KMS-11 (cell line): Measurements from ENCODE around the gene UBE2E1.

Experiments
- H2AFZ ChIP-seq: fragments of 200-600 bp; sonication (generic); 2 replicates; pipeline ENCODE4 v1.6.1; 2016; ENCODE audit warnings: antibody characterized with exemption, mixed run types, low read depth
- H3K27ac ChIP-seq: fragments of 200-600 bp; sonication (generic); 2 replicates; pipeline ENCODE4 v1.6.1; 2016; ENCODE audit warnings: mild to moderate bottlenecking, mixed run types
- H3K27me3 ChIP-seq: fragments of 200-600 bp; sonication (generic); 2 replicates; pipeline ENCODE4 v1.6.1; 2017; ENCODE audit warnings: mild to moderate bottlenecking, low read depth, mixed run types, moderate library complexity; ENCODE audit not compliant: insufficient read depth
- H3K36me3 ChIP-seq: fragments of 200-600 bp; sonication (generic); 2 replicates; pipeline ENCODE4 v1.6.1; 2017; ENCODE audit warnings: mild to moderate bottlenecking, mixed run types; ENCODE audit not compliant: insufficient read depth
- H3K4me1 ChIP-seq: fragments of 200-600 bp; sonication (generic); 2 replicates; pipeline ENCODE4 v1.6.1; 2016; ENCODE audit warnings: mild to moderate bottlenecking, low read depth, mixed run types; ENCODE audit not compliant: poor library complexity, severe bottlenecking
- H3K4me2 ChIP-seq: fragments of 200-600 bp; sonication (generic); 2 replicates; pipeline ENCODE4 v1.7.0; 2016; ENCODE audit warnings: mild to moderate bottlenecking, mixed run types
- H3K4me3 ChIP-seq: fragments of 200-600 bp; sonication (generic); IDR thresholded peaks from 2 replicates; pipeline ENCODE4 v1.6.1; 2017; ENCODE audit warnings: low read depth, low read length, mixed read lengths; ENCODE audit not compliant: insufficient read depth
- H3K79me2 ChIP-seq: fragments of 200-600 bp; sonication (generic); 2 replicates; pipeline ENCODE4 v1.6.1; 2016; ENCODE audit warnings: low read depth, mixed run types; ENCODE audit not compliant: insufficient read depth
- H3K9ac ChIP-seq: fragments of 200-600 bp; sonication (generic); 2 replicates; pipeline ENCODE4 v1.6.1; 2016; ENCODE audit warnings: mild to moderate bottlenecking, mixed run types
- H4K20me1 ChIP-seq: fragments of 200-600 bp; sonication (generic); 2 replicates; pipeline ENCODE4 v1.6.1; 2016; ENCODE audit warnings: mild to moderate bottlenecking, mixed run types; ENCODE audit not compliant: insufficient read depth
- TF ChIP-seq, protein P1 (sequence below): fragments of 200-600 bp; sonication (generic); conservative IDR thresholded peaks from 2 replicates; pipeline ENCODE4 v1.6.1; 2017; ENCODE audit warnings: low read depth, mild to moderate bottlenecking, antibody characterized with exemption, low read length, moderate library complexity, mixed read lengths

UBE2E1 gene

DNA sequence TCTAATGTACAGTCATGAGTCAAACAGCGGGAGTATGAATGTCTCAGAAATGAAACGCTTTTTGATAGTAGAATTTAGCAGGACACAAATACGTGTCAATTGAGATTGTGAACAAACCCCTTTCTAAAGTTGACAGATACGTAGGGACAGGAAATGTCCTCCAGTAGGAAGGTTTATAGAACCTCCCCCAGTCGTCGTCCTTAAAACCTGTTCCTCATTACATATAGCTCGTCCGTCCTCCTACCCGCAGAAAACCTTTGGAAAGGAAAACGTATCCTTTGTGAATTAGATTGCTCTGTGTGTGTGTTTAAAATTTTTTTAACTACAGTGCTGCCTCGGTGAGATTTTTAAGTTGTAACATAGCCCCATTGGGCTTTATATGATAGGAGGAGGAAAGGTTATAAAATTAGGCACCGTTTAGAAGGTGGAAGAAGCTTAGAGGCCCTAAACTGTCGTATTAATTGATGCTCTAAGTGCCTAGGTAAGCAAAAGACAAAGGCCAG is 4.1 kb downstream of the UBE2E1 start:
- Histone ChIP-seq H2AFZ (no peak overlapping the region), H3K9ac (peak overlapping the region; percentile 95; the same call in 1 of the 2 replicates), H3K4me3 (peak overlapping the region; percentile 10), H3K4me1 (peaks cover 55% of the 10 kb centered on the region), H4K20me1 (no peaks in the 10 kb centered on the region), H3K27ac (peak overlapping the region; percentile 92), H3K4me2 (peak overlapping the region; percentile 90), H3K27me3 (no peaks in the 10 kb centered on the region), H3K36me3 (0 out of 2 replicates have a peak, but pooled peaks cover 3% of the 10 kb centered on the region), H3K79me2 (peaks cover 80% of the 10 kb centered on the region)
- TF ChIP-seq, protein P1, sequence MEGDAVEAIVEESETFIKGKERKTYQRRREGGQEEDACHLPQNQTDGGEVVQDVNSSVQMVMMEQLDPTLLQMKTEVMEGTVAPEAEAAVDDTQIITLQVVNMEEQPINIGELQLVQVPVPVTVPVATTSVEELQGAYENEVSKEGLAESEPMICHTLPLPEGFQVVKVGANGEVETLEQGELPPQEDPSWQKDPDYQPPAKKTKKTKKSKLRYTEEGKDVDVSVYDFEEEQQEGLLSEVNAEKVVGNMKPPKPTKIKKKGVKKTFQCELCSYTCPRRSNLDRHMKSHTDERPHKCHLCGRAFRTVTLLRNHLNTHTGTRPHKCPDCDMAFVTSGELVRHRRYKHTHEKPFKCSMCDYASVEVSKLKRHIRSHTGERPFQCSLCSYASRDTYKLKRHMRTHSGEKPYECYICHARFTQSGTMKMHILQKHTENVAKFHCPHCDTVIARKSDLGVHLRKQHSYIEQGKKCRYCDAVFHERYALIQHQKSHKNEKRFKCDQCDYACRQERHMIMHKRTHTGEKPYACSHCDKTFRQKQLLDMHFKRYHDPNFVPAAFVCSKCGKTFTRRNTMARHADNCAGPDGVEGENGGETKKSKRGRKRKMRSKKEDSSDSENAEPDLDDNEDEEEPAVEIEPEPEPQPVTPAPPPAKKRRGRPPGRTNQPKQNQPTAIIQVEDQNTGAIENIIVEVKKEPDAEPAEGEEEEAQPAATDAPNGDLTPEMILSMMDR, result no peak

DNA sequence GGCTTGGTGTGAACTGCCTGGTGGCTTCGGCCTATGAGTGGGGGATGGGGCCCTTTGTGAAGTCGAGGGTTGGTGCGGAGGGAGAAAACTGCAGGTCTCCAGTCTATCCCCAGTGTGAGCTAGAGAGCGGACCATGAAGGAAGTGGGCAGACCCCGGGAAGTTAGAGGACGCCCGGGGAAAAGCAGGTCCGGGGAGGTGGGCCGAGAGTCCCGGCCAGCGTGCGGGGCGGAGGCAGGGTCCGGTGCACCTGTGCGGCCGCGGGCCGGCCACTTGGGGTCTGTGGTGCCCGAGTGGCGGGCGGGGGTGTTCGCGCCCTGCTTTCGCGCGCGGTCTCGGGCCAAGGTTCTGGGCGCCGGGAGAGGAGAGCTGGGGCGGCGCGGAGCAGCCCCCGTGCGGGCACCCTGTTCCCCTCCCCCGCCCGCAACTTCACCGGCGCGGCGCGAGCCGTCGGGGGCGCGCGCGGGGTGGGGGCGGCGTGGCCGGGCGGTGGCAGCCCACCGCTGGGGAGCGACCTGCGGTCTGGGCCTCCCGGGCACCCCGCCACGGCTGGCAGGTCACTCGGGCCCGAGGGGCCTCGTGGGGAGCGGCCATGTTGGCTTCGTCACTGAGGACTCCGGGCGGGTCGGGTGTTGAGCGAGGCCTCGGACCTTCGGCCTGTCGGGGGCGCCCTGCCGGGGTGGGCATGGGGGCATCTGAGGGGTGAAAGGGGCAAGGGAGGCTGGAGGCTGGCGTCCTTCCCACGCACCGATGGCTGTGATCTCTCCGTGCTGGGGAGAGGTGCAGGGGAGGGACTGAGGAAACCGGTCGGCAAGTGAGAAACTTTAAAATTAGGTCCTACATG is 4.8 kb downstream of the UBE2E1 start:
- peak overlapping the region; percentile 95 for H3K9ac ChIP-seq
- H3K27ac ChIP-seq, result peak overlapping the region; percentile 92
- 0 out of 2 replicates have a peak, but pooled peaks cover 3% of the 10 kb centered on the region for H3K36me3 ChIP-seq
- H3K27me3 ChIP-seq, result no peaks in the 10 kb centered on the region
- TF ChIP-seq, protein P1, result no peak
- peaks cover 54% of the 10 kb centered on the region for H3K4me1 ChIP-seq
- H3K79me2 ChIP-seq, result peaks cover 87% of the 10 kb centered on the region
- H3K4me2 ChIP-seq, result peak overlapping the region; percentile 97
- no peaks in the 10 kb centered on the region for H4K20me1 ChIP-seq
- peak overlapping the region; percentile 10 for H3K4me3 ChIP-seq
- H2AFZ ChIP-seq, result peak overlapping the region; percentile 34

DNA sequence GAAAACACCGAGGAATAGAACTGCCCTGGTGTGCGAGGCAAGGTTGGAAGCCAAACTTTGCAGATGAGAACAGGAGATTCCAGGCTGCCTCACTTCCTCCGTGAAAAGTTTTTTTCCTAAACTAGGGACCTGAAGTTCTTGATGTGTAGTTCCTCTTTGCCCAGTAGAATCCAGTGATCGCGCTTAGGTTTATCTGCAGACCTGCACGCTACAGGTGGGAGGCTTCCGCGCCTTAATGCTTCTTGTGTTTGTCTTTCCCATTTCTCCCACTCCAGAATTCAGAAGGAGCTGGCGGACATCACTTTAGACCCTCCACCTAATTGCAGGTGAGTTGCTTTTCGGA is 5.4 kb downstream of the UBE2E1 start:
- Histone ChIP-seq H3K27ac (peak overlapping the region; percentile 92), H3K27me3 (no peaks in the 10 kb centered on the region), H3K4me1 (peaks cover 60% of the 10 kb centered on the region), H4K20me1 (no peaks in the 10 kb centered on the region), H3K79me2 (peaks cover 93% of the 10 kb centered on the region), H3K4me2 (peak overlapping the region; percentile 97), H2AFZ (no peak overlapping the region), H3K9ac (peak overlapping the region; percentile 95), H3K36me3 (0 out of 2 replicates have a peak, but pooled peaks cover 3% of the 10 kb centered on the region), H3K4me3 (peak overlapping the region; percentile 24)
- TF ChIP-seq, protein P1, result no peak

DNA sequence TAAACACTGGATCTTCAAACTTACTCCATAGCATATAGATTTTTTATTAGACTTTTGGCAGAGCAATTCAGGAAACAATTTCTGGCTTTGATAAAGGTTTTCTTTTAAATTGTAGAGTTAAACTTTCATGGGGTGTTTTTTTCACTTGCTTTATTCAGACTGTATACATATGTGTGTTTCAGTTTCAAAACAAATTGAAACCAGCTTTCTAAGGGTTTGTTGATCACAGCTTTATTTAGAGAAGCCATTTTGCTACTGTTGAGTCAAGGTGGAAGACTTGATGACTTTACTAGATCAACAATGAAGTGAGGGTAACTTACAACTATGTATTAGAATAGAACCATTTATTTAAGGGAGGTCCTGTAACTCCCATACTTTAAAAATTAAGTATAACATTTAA is 6.2 kb downstream of the UBE2E1 start:
- H3K4me1 ChIP-seq, result peaks cover 60% of the 10 kb centered on the region
- H3K27me3 ChIP-seq, result no peaks in the 10 kb centered on the region
- peak overlapping the region; percentile 97 for H3K4me2 ChIP-seq
- H3K27ac ChIP-seq, result peak overlapping the region; percentile 92
- no peaks in the 10 kb centered on the region for H4K20me1 ChIP-seq
- H3K4me3 ChIP-seq, result peak overlapping the region; percentile 77
- H3K79me2 ChIP-seq, result peaks cover 98% of the 10 kb centered on the region
- H2AFZ ChIP-seq, result no peak overlapping the region
- 0 out of 2 replicates have a peak, but pooled peaks cover 3% of the 10 kb centered on the region for H3K36me3 ChIP-seq
- TF ChIP-seq, protein P1, result no peak
- peak overlapping the region; percentile 95 for H3K9ac ChIP-seq
